ENCODE measurements around the gene MED12. TPM values are rescaled to one million over a fixed set of nuclear protein-coding genes. Genes with fewer than 3 reads are reported as not detected.

MED12 gene
- total and polyA plus RNA-seq, 2 donors (not counting 1 experiment from before 2014, with no cell fraction given) = 6.4 to 33.2 TPM

- Histone ChIP-seq H3K36me3 (ENCODE audit: control insufficient read depth, insufficient read depth, low read length) (no peaks in the 10 kb centered on the region), H2AFZ (ENCODE audit: low read length) (no peak overlapping the region), H3K4me1 (ENCODE audit: control insufficient read depth, extremely low read depth, insufficient read depth, low read length) (no peaks in the 10 kb centered on the region), H3K9me3 (ENCODE audit: control insufficient read depth, insufficient read depth, low read depth, low read length) (no peaks in the 10 kb centered on the region), H3K4me2 (ENCODE audit: extremely low read depth, insufficient read depth, low read length) (no peak overlapping the region), H4K20me1 (ENCODE audit: control insufficient read depth, extremely low read depth, insufficient read depth, low read length) (no peaks in the 10 kb centered on the region), H3K9ac (ENCODE audit: insufficient read depth, low read length) (no peak overlapping the region), H3K79me2 (ENCODE audit: control insufficient read depth, insufficient read depth, low read length) (no peaks in the 10 kb centered on the region), H3K4me3 (replicated peaks in 1 of 4; ENCODE audit: control extremely low read depth in 1 of 4, insufficient read depth in 1 of 4, low read depth in 3 of 4, low read length in 4 of 4) (no peak overlapping the region), H3K27me3 (ENCODE audit: control insufficient read depth, insufficient read depth, low read length) (no peaks in the 10 kb centered on the region), H3K27ac (ENCODE audit: insufficient read depth, low read length) (no peak overlapping the region)
- TF ChIP-seq CTCF (conservative IDR thresholded peaks at IDR 0.05 in 1 of 2, IDR thresholded peaks at IDR 0.05 in 1 of 2; ENCODE audit: low read depth in 1 of 2, low read length in 2 of 2) (no peak), EZH2 (IDR thresholded peaks at IDR 0.05; ENCODE audit: low read length, missing control alignments) (no peak)
- DNase-seq (ENCODE audit: low read depth in 2 of 2) = no peak
Observed at GRCh38 chrX:71098951-71099506, 19.4 kb upstream of the MED12 start.

GRCh38 chrX:71099736-71100135 is 18.7 kb upstream of the MED12 start:
- Histone ChIP-seq H3K27me3 (ENCODE audit: control insufficient read depth, insufficient read depth, low read length) (no peaks in the 10 kb centered on the region), H3K4me1 (ENCODE audit: control insufficient read depth, extremely low read depth, insufficient read depth, low read length) (no peaks in the 10 kb centered on the region), H2AFZ (ENCODE audit: low read length) (no peak overlapping the region), H3K9ac (ENCODE audit: insufficient read depth, low read length) (no peak overlapping the region), H3K4me2 (ENCODE audit: extremely low read depth, insufficient read depth, low read length) (no peak overlapping the region), H3K79me2 (ENCODE audit: control insufficient read depth, insufficient read depth, low read length) (no peaks in the 10 kb centered on the region), H3K4me3 (replicated peaks in 1 of 4; ENCODE audit: control extremely low read depth in 1 of 4, insufficient read depth in 1 of 4, low read depth in 3 of 4, low read length in 4 of 4) (no peak overlapping the region), H3K27ac (ENCODE audit: insufficient read depth, low read length) (no peak overlapping the region), H3K9me3 (ENCODE audit: control insufficient read depth, insufficient read depth, low read depth, low read length) (no peaks in the 10 kb centered on the region), H4K20me1 (ENCODE audit: control insufficient read depth, extremely low read depth, insufficient read depth, low read length) (no peaks in the 10 kb centered on the region), H3K36me3 (ENCODE audit: control insufficient read depth, insufficient read depth, low read length) (no peaks in the 10 kb centered on the region)
- no peak for DNase-seq (ENCODE audit: low read depth in 2 of 2)
- no peak for TF ChIP-seq EZH2 (IDR thresholded peaks at IDR 0.05; ENCODE audit: low read length, missing control alignments)
- no peak for TF ChIP-seq CTCF (conservative IDR thresholded peaks at IDR 0.05 in 1 of 2, IDR thresholded peaks at IDR 0.05 in 1 of 2; ENCODE audit: low read depth in 1 of 2, low read length in 2 of 2)

- Histone ChIP-seq H3K4me1 (ENCODE audit: control insufficient read depth, extremely low read depth, insufficient read depth, low read length) (no peaks in the 10 kb centered on the region), H3K4me3 (replicated peaks in 1 of 4; ENCODE audit: control extremely low read depth in 1 of 4, insufficient read depth in 1 of 4, low read depth in 3 of 4, low read length in 4 of 4) (no peak overlapping the region), H3K4me2 (ENCODE audit: extremely low read depth, insufficient read depth, low read length) (no peak overlapping the region), H3K9ac (ENCODE audit: insufficient read depth, low read length) (no peak overlapping the region), H3K27me3 (ENCODE audit: control insufficient read depth, insufficient read depth, low read length) (no peaks in the 10 kb centered on the region), H4K20me1 (ENCODE audit: control insufficient read depth, extremely low read depth, insufficient read depth, low read length) (no peaks in the 10 kb centered on the region), H3K36me3 (ENCODE audit: control insufficient read depth, insufficient read depth, low read length) (no peaks in the 10 kb centered on the region), H3K27ac (ENCODE audit: insufficient read depth, low read length) (no peak overlapping the region), H3K9me3 (ENCODE audit: control insufficient read depth, insufficient read depth, low read depth, low read length) (no peaks in the 10 kb centered on the region), H3K79me2 (ENCODE audit: control insufficient read depth, insufficient read depth, low read length) (no peaks in the 10 kb centered on the region), H2AFZ (ENCODE audit: low read length) (no peak overlapping the region)
- no peak for DNase-seq (ENCODE audit: low read depth in 2 of 2)
- TF ChIP-seq CTCF (conservative IDR thresholded peaks at IDR 0.05 in 1 of 2, IDR thresholded peaks at IDR 0.05 in 1 of 2; ENCODE audit: low read depth in 1 of 2, low read length in 2 of 2) = no peak
- no peak for TF ChIP-seq EZH2 (IDR thresholded peaks at IDR 0.05; ENCODE audit: low read length, missing control alignments)
Observed at GRCh38 chrX:71100581-71101505, 17.6 kb upstream of the MED12 start.

All from fibroblast of lung (primary cell).